Activated CD8-positive, alpha-beta memory T cell treated with anti-CD3 and anti-CD28 coated beads for 24 hours (primary cell): ENCODE data around the gene SLC26A3.

Experiments used
- DNase-seq: peaks from one replicate; pipeline ENCODE4 v3.0.0-alpha.2; 2020

Gene SLC26A3

GRCh38 chr7:107815254-107815882 is 12.3 kb upstream of the SLC26A3 start:
- DNase-seq = no peak

GRCh38 chr7:107813524-107813923 is 10.5 kb upstream of the SLC26A3 start:
- no peak for DNase-seq

GRCh38 chr7:107811934-107812333 is 8.9 kb upstream of the SLC26A3 start:
- no peak for DNase-seq

- no peak for DNase-seq
Observed at GRCh38 chr7:107810626-107811025, 7.6 kb upstream of the SLC26A3 start.

GRCh38 chr7:107809179-107809578 is 6.2 kb upstream of the SLC26A3 start:
- DNase-seq = no peak

GRCh38 chr7:107799647-107800264 is 3.3 kb downstream of the SLC26A3 start:
- no peak for DNase-seq

- no peak for DNase-seq
Observed at GRCh38 chr7:107792364-107792763, 10.7 kb downstream of the SLC26A3 start.

- DNase-seq = no peak
Observed at GRCh38 chr7:107789647-107790046, 13.4 kb downstream of the SLC26A3 start.

GRCh38 chr7:107788662-107789061 is 14.4 kb downstream of the SLC26A3 start:
- no peak for DNase-seq

GRCh38 chr7:107788216-107788615 is 14.8 kb downstream of the SLC26A3 start:
- no peak for DNase-seq

- DNase-seq = no peak
Observed at GRCh38 chr7:107785926-107786325, 17.1 kb downstream of the SLC26A3 start.

GRCh38 chr7:107785170-107785569 is 17.9 kb downstream of the SLC26A3 start:
- no peak for DNase-seq

GRCh38 chr7:107783648-107784047 is 19.4 kb downstream of the SLC26A3 start:
- no peak for DNase-seq

- DNase-seq = no peak
Observed at GRCh38 chr7:107782374-107782773, 20.6 kb downstream of the SLC26A3 start.

GRCh38 chr7:107779647-107780099 is 23.4 kb downstream of the SLC26A3 start:
- no peak for DNase-seq

GRCh38 chr7:107778283-107778682 is 24.7 kb downstream of the SLC26A3 start:
- DNase-seq = no peak

GRCh38 chr7:107777702-107778101 is 25.3 kb downstream of the SLC26A3 start:
- no peak for DNase-seq

GRCh38 chr7:107773027-107773426 is 30.0 kb downstream of the SLC26A3 start:
- DNase-seq = no peak

GRCh38 chr7:107768263-107768662 is 34.8 kb downstream of the SLC26A3 start:
- DNase-seq = no peak

- DNase-seq = no peak
Observed at GRCh38 chr7:107767391-107767790, 35.6 kb downstream of the SLC26A3 start.

- DNase-seq = no peak
Observed at GRCh38 chr7:107758667-107759066, 44.4 kb downstream of the SLC26A3 start.

GRCh38 chr7:107754642-107755041 is 48.4 kb downstream of the SLC26A3 start:
- DNase-seq = no peak

- no peak for DNase-seq
Observed at GRCh38 chr7:107751113-107751512, 51.9 kb downstream of the SLC26A3 start.

- DNase-seq = no peak
Observed at GRCh38 chr7:107746006-107746405, 57.0 kb downstream of the SLC26A3 start.

- no peak for DNase-seq
Observed at GRCh38 chr7:107744345-107744750, 58.7 kb downstream of the SLC26A3 start.
